Measurements from ENCODE around the gene NRF1. TPM values are rescaled to one million over a fixed set of nuclear protein-coding genes. Genes with fewer than 3 reads are reported as not detected.
A peak's percentile ranks its signal among the peaks of the same experiment; 100 is the strongest.

NRF1 gene
- total RNA-seq, 2 experiments from 2014 or later: 20.5 to 28.9 TPM

DNA sequence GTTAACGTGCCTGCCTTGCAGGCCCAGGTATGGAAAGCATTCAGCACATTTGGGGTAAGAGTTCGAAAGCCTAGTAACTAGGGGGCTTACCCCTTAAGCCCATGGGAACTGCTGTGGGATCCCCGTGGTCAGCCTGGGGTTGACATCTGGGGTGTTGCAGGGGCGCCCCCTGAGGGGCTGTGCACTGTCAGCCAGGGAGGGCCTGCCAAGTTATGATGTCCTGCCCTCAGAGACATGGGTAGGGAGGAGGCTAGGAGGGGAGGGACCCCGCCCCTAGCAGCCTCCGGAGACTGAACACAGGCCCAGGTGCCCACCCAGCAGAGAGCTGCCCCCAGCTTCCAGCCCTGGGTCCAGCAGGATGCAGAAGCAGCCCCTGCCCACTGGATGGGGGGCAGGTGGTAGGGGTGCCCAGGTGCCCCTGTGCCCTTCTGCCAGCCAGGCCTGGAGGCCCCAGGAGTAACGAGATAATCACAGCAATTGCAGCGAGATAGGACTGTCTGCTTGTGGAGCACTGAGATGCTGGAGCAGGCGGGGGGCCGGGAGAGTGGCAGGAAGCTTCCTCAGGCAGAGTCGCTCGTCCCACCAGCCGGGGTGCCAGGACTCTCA is 187.9 kb downstream of the NRF1 start:
- DNase-seq (no peak), ATAC-seq (no peak)
- H3K4me1 Mint-ChIP-seq: no peaks in the 10 kb centered on the region
- intact Hi-C loops (cut with DNase I, micrococcal nuclease): no loop called here
- no peak overlapping the region for H3K4me3 Mint-ChIP-seq
- H3K27ac Mint-ChIP-seq: no peak overlapping the region
- H3K27me3 Mint-ChIP-seq: no peaks in the 10 kb centered on the region
- H3K9me3 Mint-ChIP-seq (ENCODE audit: low read depth): no peaks in the 10 kb centered on the region
- ChIA-PET POLR2A (no interaction called here), CTCF (interaction anchor here (1.1 kb wide), 1 partner anchor 26 kb away, joined by 3 read pairs; no protein-coding TSS in a partner anchor)
- no peaks in the 10 kb centered on the region for H3K36me3 Mint-ChIP-seq (ENCODE audit: low read depth)

- ATAC-seq (no peak), DNase-seq (no peak)
- no peak overlapping the region for H3K4me3 Mint-ChIP-seq
- no peak overlapping the region for H3K27ac Mint-ChIP-seq
- no peaks in the 10 kb centered on the region for H3K9me3 Mint-ChIP-seq (ENCODE audit: low read depth)
- CTCF ChIA-PET: interaction anchor here (1.1 kb wide), 1 partner anchor 24 kb away, joined by 3 read pairs; no protein-coding TSS in a partner anchor
- intact Hi-C loops (cut with DNase I, micrococcal nuclease): no loop called here
- H3K27me3 Mint-ChIP-seq: no peaks in the 10 kb centered on the region
- POLR2A ChIA-PET: no interaction called here
- H3K4me1 Mint-ChIP-seq: no peaks in the 10 kb centered on the region
- H3K36me3 Mint-ChIP-seq (ENCODE audit: low read depth): no peaks in the 10 kb centered on the region
Observed at GRCh38 chr7:129800901-129801300, 189.4 kb downstream of the NRF1 start.

DNA sequence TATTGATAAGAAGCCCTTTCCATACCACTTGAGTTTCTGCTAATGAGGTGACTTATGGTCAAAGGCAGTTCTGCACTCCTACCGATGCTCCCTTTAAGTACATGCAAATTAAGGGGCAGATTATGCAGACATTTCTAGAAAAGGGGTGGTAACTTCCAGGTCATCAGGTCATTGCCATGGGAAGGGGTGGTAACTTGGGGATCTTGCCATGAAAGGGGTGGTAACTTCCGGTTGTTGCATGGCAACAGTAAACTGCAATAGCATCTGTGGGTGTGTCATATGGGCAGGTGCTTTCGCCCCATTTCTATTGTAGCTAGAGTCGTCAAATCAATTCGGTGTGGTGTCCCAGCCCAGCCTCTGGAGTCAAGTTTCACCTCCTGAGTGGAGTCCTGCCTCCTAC is 190.4 kb downstream of the NRF1 start:
- Mint-ChIP-seq H3K27me3 (no peaks in the 10 kb centered on the region), H3K27ac (no peak overlapping the region), H3K9me3 (ENCODE audit: low read depth) (no peaks in the 10 kb centered on the region), H3K4me1 (no peaks in the 10 kb centered on the region), H3K4me3 (no peak overlapping the region), H3K36me3 (ENCODE audit: low read depth) (no peaks in the 10 kb centered on the region)
- ATAC-seq: peak; percentile 33
- DNase-seq: no peak
- ChIA-PET POLR2A (no interaction called here), CTCF (no interaction called here)
- intact Hi-C loops (cut with DNase I, micrococcal nuclease): no loop called here

- Mint-ChIP-seq H3K9me3 (ENCODE audit: low read depth) (no peaks in the 10 kb centered on the region), H3K27ac (no peak overlapping the region), H3K4me1 (no peaks in the 10 kb centered on the region), H3K27me3 (no peaks in the 10 kb centered on the region), H3K4me3 (no peak overlapping the region), H3K36me3 (ENCODE audit: low read depth) (no peaks in the 10 kb centered on the region)
- DNase-seq: no peak
- no peak for ATAC-seq
- POLR2A ChIA-PET: no interaction called here
- intact Hi-C loops (cut with DNase I, micrococcal nuclease): no loop called here
- CTCF ChIA-PET: no interaction called here
Observed at GRCh38 chr7:129803546-129804081, 192.1 kb downstream of the NRF1 start.

- Mint-ChIP-seq H3K9me3 (ENCODE audit: low read depth) (no peaks in the 10 kb centered on the region), H3K27ac (no peak overlapping the region), H3K36me3 (ENCODE audit: low read depth) (no peaks in the 10 kb centered on the region), H3K4me3 (no peak overlapping the region), H3K4me1 (no peaks in the 10 kb centered on the region), H3K27me3 (no peaks in the 10 kb centered on the region)
- ChIA-PET POLR2A (no interaction called here), CTCF (no interaction called here)
- intact Hi-C loops (cut with DNase I, micrococcal nuclease): no loop called here
- ATAC-seq: no peak
- no peak for DNase-seq
Observed at GRCh38 chr7:129804111-129804889, 192.8 kb downstream of the NRF1 start.

GRCh38 chr7:129804890-129805719 is 193.6 kb downstream of the NRF1 start:
- Mint-ChIP-seq H3K4me3 (no peak overlapping the region), H3K27ac (no peak overlapping the region), H3K36me3 (ENCODE audit: low read depth) (no peaks in the 10 kb centered on the region), H3K27me3 (no peaks in the 10 kb centered on the region), H3K4me1 (no peaks in the 10 kb centered on the region), H3K9me3 (ENCODE audit: low read depth) (no peaks in the 10 kb centered on the region)
- intact Hi-C loops (cut with DNase I, micrococcal nuclease): no loop called here
- ChIA-PET POLR2A (interaction anchor here (0.6 kb wide), 1 partner anchor 1144 kb away, joined by 4 read pairs; no protein-coding TSS in a partner anchor), CTCF (interaction anchor here (3.8 kb wide), 1 partner anchor 20 kb away, joined by 15 read pairs; no protein-coding TSS in a partner anchor)
- no peak for DNase-seq
- ATAC-seq: no peak

Small RNA genes within 50 kb of the gene (microRNA-seq; reads per million reads assigned to microRNA genes)
- gene MIR182 (ENCODE audit: borderline replicate concordance) (56.7 reads per million, percentile 57 among the genes with 10 or more reads in this experiment), gene MIR183 (ENCODE audit: borderline replicate concordance) (44.7 reads per million, percentile 54 among the genes with 10 or more reads in this experiment), gene MIR96 (ENCODE audit: borderline replicate concordance) (7.4 reads per million, percentile 24 among the genes with 10 or more reads in this experiment)

Other genes with a start within 250 kb of the NRF1 start
- 10 to 100 TPM; 41.3 to 51.8 TPM for gene STRIP2, start 177.3 kb upstream of the NRF1 start, total RNA-seq
- gene SMKR1, start 109.2 kb upstream of the NRF1 start, total RNA-seq: 1 to 10 TPM; 2.3 to 2.7 TPM